Upper lobe of right lung (tissue), 1 donor: ENCODE results near the gene CDK13. TPM values are rescaled to one million over a fixed set of nuclear protein-coding genes. Genes with fewer than 3 reads are reported as not detected.

ENCODE experiments used
- ATAC-seq: fragments of 200-7000 bp; cut with Tn5 transposase; one replicate; pipeline ENCODE4 v1.9.1; 2020; ENCODE audit warnings: mild to moderate bottlenecking, moderate library complexity
- DNase-seq: peaks from one replicate; pipeline ENCODE4 v3.0.0-alpha.2; 2020
- H3K27ac ChIP-seq: fragments of 200-600 bp; one replicate; pipeline ENCODE4 v1.8.0; 2022
- H3K27me3 ChIP-seq: fragments of 200-600 bp; one replicate; pipeline ENCODE4 v1.8.0; 2022; ENCODE audit warnings: mild to moderate bottlenecking
- H3K36me3 ChIP-seq: fragments of 200-600 bp; one replicate; pipeline ENCODE4 v1.8.0; 2022
- H3K4me1 ChIP-seq: fragments of 200-600 bp; one replicate; pipeline ENCODE4 v1.8.0; 2022
- H3K4me3 ChIP-seq: fragments of 200-600 bp; one replicate; pipeline ENCODE4 v1.8.0; 2022; ENCODE audit warnings: mild to moderate bottlenecking
- H3K9me3 ChIP-seq: fragments of 200-600 bp; one replicate; pipeline ENCODE4 v1.8.0; 2022
- intact Hi-C: fragments of 100-400 bp; cut with DNase I; formaldehyde crosslinking; loops from one replicate; pipeline ENCODE4 v1.11.0; 2022
- total RNA-seq: library from RNA; stranded (reverse); fragmentation: NEBNext Ultra II Directional; extraction: Animal tissue kit (Norgen Biotek cat#: 25700); gene quantifications from one replicate; pipeline ENCODE4 v1.2.1, GENCODE V29; 2021
- TF ChIP-seq, protein P1 (sequence below): fragments of 200-600 bp; IDR thresholded peaks from one replicate; pipeline ENCODE4 v1.8.0; 2022; ENCODE audit warnings: antibody characterized with exemption
- donor health status: DM: no; HTN: yes; CAD: no; lungs with severe emphysema.

The CDK13 gene
- total RNA-seq, 1 donor from 2014 or later = 51.4 TPM

GRCh38 chr7:40001649-40002048 is 51.6 kb downstream of the CDK13 start:
- no peak for ATAC-seq
- Histone ChIP-seq H3K4me3 (no peak overlapping the region), H3K27me3 (no peaks in the 10 kb centered on the region), H3K4me1 (no peaks in the 10 kb centered on the region), H3K27ac (no peak overlapping the region), H3K36me3 (peaks cover 34% of the 10 kb centered on the region), H3K9me3 (no peaks in the 10 kb centered on the region)
- intact Hi-C loops = no loop called here
- no peak for DNase-seq
- TF ChIP-seq, protein P1, sequence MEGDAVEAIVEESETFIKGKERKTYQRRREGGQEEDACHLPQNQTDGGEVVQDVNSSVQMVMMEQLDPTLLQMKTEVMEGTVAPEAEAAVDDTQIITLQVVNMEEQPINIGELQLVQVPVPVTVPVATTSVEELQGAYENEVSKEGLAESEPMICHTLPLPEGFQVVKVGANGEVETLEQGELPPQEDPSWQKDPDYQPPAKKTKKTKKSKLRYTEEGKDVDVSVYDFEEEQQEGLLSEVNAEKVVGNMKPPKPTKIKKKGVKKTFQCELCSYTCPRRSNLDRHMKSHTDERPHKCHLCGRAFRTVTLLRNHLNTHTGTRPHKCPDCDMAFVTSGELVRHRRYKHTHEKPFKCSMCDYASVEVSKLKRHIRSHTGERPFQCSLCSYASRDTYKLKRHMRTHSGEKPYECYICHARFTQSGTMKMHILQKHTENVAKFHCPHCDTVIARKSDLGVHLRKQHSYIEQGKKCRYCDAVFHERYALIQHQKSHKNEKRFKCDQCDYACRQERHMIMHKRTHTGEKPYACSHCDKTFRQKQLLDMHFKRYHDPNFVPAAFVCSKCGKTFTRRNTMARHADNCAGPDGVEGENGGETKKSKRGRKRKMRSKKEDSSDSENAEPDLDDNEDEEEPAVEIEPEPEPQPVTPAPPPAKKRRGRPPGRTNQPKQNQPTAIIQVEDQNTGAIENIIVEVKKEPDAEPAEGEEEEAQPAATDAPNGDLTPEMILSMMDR = no peak

GRCh38 chr7:40003597-40003996 is 53.5 kb downstream of the CDK13 start:
- ATAC-seq = no peak
- intact Hi-C loops = no loop called here
- no peak for DNase-seq
- Histone ChIP-seq H3K9me3 (no peaks in the 10 kb centered on the region), H3K4me3 (no peak overlapping the region), H3K27me3 (no peaks in the 10 kb centered on the region), H3K4me1 (no peaks in the 10 kb centered on the region), H3K36me3 (peaks cover 36% of the 10 kb centered on the region), H3K27ac (no peak overlapping the region)
- TF ChIP-seq, protein P1 = no peak

- Histone ChIP-seq H3K36me3 (peaks cover 16% of the 10 kb centered on the region), H3K4me1 (no peaks in the 10 kb centered on the region), H3K9me3 (no peaks in the 10 kb centered on the region), H3K27ac (no peak overlapping the region), H3K27me3 (no peaks in the 10 kb centered on the region), H3K4me3 (no peak overlapping the region)
- intact Hi-C loops = no loop called here
- ATAC-seq (no peak), DNase-seq (no peak)
- TF ChIP-seq, protein P1 = no peak
Measured at GRCh38 chr7:40008223-40008815, 58.3 kb downstream of the CDK13 start.

- DNase-seq = no peak
- Histone ChIP-seq H3K27ac (no peak overlapping the region), H3K36me3 (peaks cover 12% of the 10 kb centered on the region), H3K9me3 (no peaks in the 10 kb centered on the region), H3K27me3 (no peaks in the 10 kb centered on the region), H3K4me1 (no peaks in the 10 kb centered on the region), H3K4me3 (no peak overlapping the region)
- intact Hi-C loops = no loop called here
- no peak for ATAC-seq
- TF ChIP-seq, protein P1 = no peak
Measured at GRCh38 chr7:40009301-40009700, 59.2 kb downstream of the CDK13 start.

DNA sequence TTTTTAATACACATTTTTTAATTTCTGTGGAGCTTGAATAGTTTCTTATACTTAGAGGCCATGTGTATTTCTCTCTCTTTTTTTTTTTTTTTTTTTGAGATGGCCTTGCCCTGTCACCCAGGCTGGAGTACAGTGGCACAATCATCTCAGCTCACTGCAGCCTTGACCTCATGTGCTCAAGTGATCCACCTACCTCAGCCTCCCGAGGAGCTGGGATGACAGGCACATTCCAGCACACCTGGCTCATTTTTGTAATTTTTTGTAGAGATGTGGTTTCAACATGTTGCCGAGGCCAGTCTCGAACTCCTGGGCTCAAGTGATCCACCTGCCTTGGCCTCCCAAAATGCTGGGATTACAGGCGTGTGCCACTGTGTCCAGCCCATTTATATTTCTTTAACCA is 64.3 kb downstream of the CDK13 start:
- Histone ChIP-seq H3K27ac (no peak overlapping the region), H3K4me3 (no peak overlapping the region), H3K27me3 (no peaks in the 10 kb centered on the region), H3K36me3 (peaks cover 12% of the 10 kb centered on the region), H3K9me3 (no peaks in the 10 kb centered on the region), H3K4me1 (peaks cover 8% of the 10 kb centered on the region)
- DNase-seq (no peak), ATAC-seq (no peak)
- TF ChIP-seq, protein P1 = no peak
- intact Hi-C loops = no loop called here
